PC-9 (cell line): ENCODE results near the gene ARHGDIG. TPM values are rescaled to one million over a fixed set of nuclear protein-coding genes. Genes with fewer than 3 reads are reported as not detected.

Experiments used
- BruUV-seq: library from RNA; stranded (reverse); fragments of 400-500 nt; replicated peaks from 2 replicates; lab custom pipeline; 2021; lab: Mats Ljungman, UMichigan
- CTCF ChIA-PET: fragments of 300-600 bp; sonication (Branson Sonifier 250); formaldehyde crosslinking; loops from one replicate; lab custom pipeline; 2022; ENCODE audit warnings: antibody characterized with exemption; lab: Charles Lee
- POLR2A ChIA-PET: fragments of 300-600 bp; sonication (Branson Sonifier 250); formaldehyde crosslinking; loops from one replicate; lab custom pipeline; 2022; ENCODE audit warnings: antibody characterized with exemption; ENCODE audit not compliant: unreplicated experiment; lab: Charles Lee
- DNase-seq, 2 experiments: peaks; one replicate each; pipeline versions ENCODE4 v3.0.0 to v3.0.0-alpha.2; 2015 to 2022; ENCODE audit warnings: mixed read lengths in 1 of 2
- H2AFZ ChIP-seq: fragments of 200-600 bp; sonication (generic); 2 replicates; pipeline ENCODE4 v1.8.1; 2017; ENCODE audit warnings: antibody characterized with exemption
- H3F3A ChIP-seq: fragments of 200-600 bp; sonication (generic); 2 replicates; pipeline ENCODE4 v1.8.1; 2017; ENCODE audit warnings: antibody characterized with exemption, mild to moderate bottlenecking, low read depth; ENCODE audit not compliant: insufficient read depth
- H3K27ac ChIP-seq: fragments of 200-600 bp; sonication (generic); 2 replicates; pipeline ENCODE4 v1.6.1; 2016; ENCODE audit warnings: mixed run types
- H3K27me3 ChIP-seq: fragments of 200-600 bp; sonication (generic); 2 replicates; pipeline ENCODE4 v1.6.1; 2016; ENCODE audit warnings: low read depth, mixed run types; ENCODE audit not compliant: insufficient read depth
- H3K36me3 ChIP-seq: fragments of 200-600 bp; sonication (generic); 2 replicates; pipeline ENCODE4 v1.6.1; 2016; ENCODE audit warnings: low read depth, mixed run types
- H3K4me1 ChIP-seq: fragments of 200-600 bp; sonication (generic); replicated peaks from 2 replicates; pipeline ENCODE4 v1.6.1; 2016; ENCODE audit warnings: mixed run types; ENCODE audit not compliant: insufficient read depth
- H3K4me2 ChIP-seq: fragments of 200-600 bp; sonication (generic); 2 replicates; pipeline ENCODE4 v1.6.1; 2017; ENCODE audit warnings: mixed run types
- H3K4me3 ChIP-seq: fragments of 200-600 bp; sonication (generic); 2 replicates; pipeline ENCODE4 v1.6.1; 2016; ENCODE audit warnings: mixed run types
- H3K79me2 ChIP-seq: fragments of 200-600 bp; sonication (generic); 2 replicates; pipeline ENCODE4 v1.6.1; 2017; ENCODE audit warnings: low read depth, mixed run types
- H3K9me2 ChIP-seq: fragments of 200-600 bp; sonication (generic); 2 replicates; pipeline ENCODE4 v1.8.1; 2017; ENCODE audit warnings: mild to moderate bottlenecking; ENCODE audit not compliant: insufficient read depth
- H3K9me3 ChIP-seq: fragments of 200-600 bp; sonication (generic); 2 replicates; pipeline ENCODE4 v1.8.1; 2016; ENCODE audit warnings: low read depth; ENCODE audit not compliant: insufficient read depth
- H4K20me1 ChIP-seq: fragments of 200-600 bp; sonication (generic); 2 replicates; pipeline ENCODE4 v1.8.1; 2017; ENCODE audit not compliant: insufficient read depth
- CTCF ChIP-seq: fragments of 200-600 bp; sonication (generic); conservative IDR thresholded peaks from 2 replicates; pipeline ENCODE4 v1.6.1; 2017; ENCODE audit warnings: mixed run types, antibody characterized with exemption, mild to moderate bottlenecking, moderate library complexity
- EZH2 ChIP-seq: fragments of 200-600 bp; sonication (generic); IDR thresholded peaks from 2 replicates; pipeline ENCODE4 v1.8.0; 2017; ENCODE audit warnings: antibody characterized with exemption, low read depth
- intact Hi-C: fragments of 100-400 bp; cut with micrococcal nuclease; formaldehyde crosslinking; loops from one replicate; pipeline ENCODE4 v1.10.0; 2022; ENCODE audit not compliant: unreplicated experiment
- total RNA-seq: library from RNA; stranded (reverse); gene quantifications from 2 replicates; pipeline ENCODE4 v1.2.3, GENCODE V29; 2021

Gene ARHGDIG
- total RNA-seq, 1 experiment from 2014 or later: not detected

DNA sequence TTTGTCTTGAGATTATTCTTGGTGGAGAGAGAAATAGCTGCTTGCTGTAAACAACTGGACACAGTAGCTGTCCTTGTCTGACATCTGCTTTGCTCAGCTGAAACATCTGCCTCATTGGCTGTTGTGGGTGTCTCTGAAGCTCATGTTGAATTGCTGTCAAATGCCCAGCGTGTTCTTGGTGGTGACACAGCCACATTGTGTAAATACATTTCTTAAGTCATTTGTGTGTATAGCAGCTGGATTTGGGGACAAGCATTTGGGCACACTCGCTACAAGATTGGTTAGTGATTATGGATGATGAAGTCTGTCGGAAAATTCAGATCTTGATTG, 40.5 kb upstream of the ARHGDIG start:
- TF ChIP-seq CTCF (no peak), EZH2 (no peak)
- H2AFZ ChIP-seq: no peak overlapping the region
- H3K9me2 ChIP-seq: no peaks in the 10 kb centered on the region
- no peaks in the 10 kb centered on the region for H3K9me3 ChIP-seq
- DNase-seq: no peak
- H3K79me2 ChIP-seq: peaks cover 17% of the 10 kb centered on the region
- no peaks in the 10 kb centered on the region for H3K36me3 ChIP-seq
- no TSS peak for BruUV-seq
- no peak overlapping the region for H3K4me3 ChIP-seq
- POLR2A ChIA-PET: interaction anchor here (0.6 kb wide), 1 partner anchor 187 kb away, joined by 4 read pairs; the partner anchor contains the start of gene POLR3K
- H3F3A ChIP-seq: peaks cover 14% of the 10 kb centered on the region
- no peak overlapping the region for H3K4me2 ChIP-seq
- intact Hi-C loops: no loop called here
- no peaks in the 10 kb centered on the region for H3K4me1 ChIP-seq
- CTCF ChIA-PET: no interaction called here
- no peak overlapping the region for H3K27ac ChIP-seq
- 0 out of 2 replicates have a peak, but pooled peaks cover 3% of the 10 kb centered on the region for H4K20me1 ChIP-seq
- no peaks in the 10 kb centered on the region for H3K27me3 ChIP-seq

DNA sequence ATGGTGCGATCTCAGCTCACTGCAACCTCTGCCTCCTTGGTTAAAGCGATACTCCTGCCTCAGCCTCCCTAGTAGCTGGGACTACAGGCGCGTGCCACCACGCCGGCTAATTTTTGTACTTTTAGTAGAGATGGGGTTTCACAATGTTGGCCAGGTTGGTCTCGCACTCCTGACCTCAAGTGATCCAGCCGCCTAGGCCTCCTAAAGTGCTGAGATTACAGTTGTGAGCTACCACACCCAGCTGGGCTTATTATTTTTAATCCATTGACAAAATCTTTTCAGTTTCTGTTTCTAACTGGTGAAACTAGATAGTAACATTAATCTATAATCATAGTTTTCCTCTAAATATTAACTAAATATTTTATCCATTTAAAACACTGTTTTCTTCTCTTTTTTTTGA, 39.8 kb upstream of the ARHGDIG start:
- intact Hi-C loops: no loop called here

GRCh38 chr16:242281-242680, 38.1 kb upstream of the ARHGDIG start:
- no peaks in the 10 kb centered on the region; the same call in 1 of the 2 replicates for H3F3A ChIP-seq
- H2AFZ ChIP-seq: no peak overlapping the region
- CTCF ChIA-PET: interaction anchor here (0.6 kb wide), 1 partner anchor 128 kb away, joined by 4 read pairs; no protein-coding TSS in a partner anchor
- no peak overlapping the region for H3K4me2 ChIP-seq
- no peaks in the 10 kb centered on the region for H3K36me3 ChIP-seq
- H3K79me2 ChIP-seq: peaks cover 4% of the 10 kb centered on the region; the same call in 1 of the 2 replicates
- H4K20me1 ChIP-seq: 0 out of 2 replicates have a peak, but pooled peaks cover 3% of the 10 kb centered on the region
- H3K27me3 ChIP-seq: no peaks in the 10 kb centered on the region
- DNase-seq: no peak
- TF ChIP-seq EZH2 (no peak), CTCF (no peak)
- no peak overlapping the region for H3K27ac ChIP-seq
- no peaks in the 10 kb centered on the region for H3K9me3 ChIP-seq
- POLR2A ChIA-PET: interaction anchor here (0.6 kb wide), 1 partner anchor 109 kb away, joined by 6 read pairs; no protein-coding TSS in a partner anchor
- no peaks in the 10 kb centered on the region for H3K9me2 ChIP-seq
- H3K4me3 ChIP-seq: no peak overlapping the region
- intact Hi-C loops: no loop called here
- H3K4me1 ChIP-seq: no peaks in the 10 kb centered on the region
- BruUV-seq: no TSS peak

More for the DNA sequence above, 39.8 kb upstream of the ARHGDIG start:
- ChIA-PET POLR2A (interaction anchor here (0.5 kb wide), 1 partner anchor 13 kb away, joined by 3 read pairs; no protein-coding TSS in a partner anchor), CTCF (no interaction called here)
- no peak overlapping the region for H3K4me3 ChIP-seq
- 0 out of 2 replicates have a peak, but pooled peaks cover 3% of the 10 kb centered on the region for H4K20me1 ChIP-seq
- H3F3A ChIP-seq: peaks cover 7% of the 10 kb centered on the region
- no peak overlapping the region for H3K4me2 ChIP-seq
- H3K79me2 ChIP-seq: peaks cover 16% of the 10 kb centered on the region
- H3K9me3 ChIP-seq: no peaks in the 10 kb centered on the region
- DNase-seq: no peak
- H3K4me1 ChIP-seq: no peaks in the 10 kb centered on the region
- BruUV-seq: no TSS peak
- H3K9me2 ChIP-seq: no peaks in the 10 kb centered on the region
- H3K27ac ChIP-seq: no peak overlapping the region
- TF ChIP-seq EZH2: no peak
- no peaks in the 10 kb centered on the region for H3K27me3 ChIP-seq
- H2AFZ ChIP-seq: no peak overlapping the region
- H3K36me3 ChIP-seq: no peaks in the 10 kb centered on the region
